RPMI8226 (cell line): ENCODE results near the gene UBR7.

ENCODE experiments used
- DNase-seq: peaks from one replicate; pipeline ENCODE4 v3.0.0-alpha.2; 2015

UBR7 gene

DNA sequence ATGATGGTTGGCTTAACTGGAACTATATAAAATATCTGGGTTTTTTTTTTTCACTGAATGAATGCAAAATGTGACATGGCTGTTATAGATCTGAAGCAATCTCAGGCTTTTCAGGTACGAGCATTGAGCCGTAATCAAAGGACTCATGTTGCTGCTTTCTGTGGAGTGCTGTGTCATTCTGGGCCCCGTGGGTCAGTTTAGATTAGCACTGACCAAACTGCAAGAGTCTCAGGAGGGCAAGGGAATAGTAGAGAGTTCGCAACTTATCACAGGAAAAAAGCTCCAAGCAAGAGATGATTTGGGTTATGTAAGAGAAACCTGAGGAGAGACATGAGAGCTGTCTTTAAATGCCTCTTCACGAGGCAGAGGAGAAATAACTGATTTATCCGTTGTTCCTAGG is 59.1 kb downstream of the UBR7 start:
- DNase-seq = no peak

GRCh38 chr14:93267149-93267711 is 60.2 kb downstream of the UBR7 start:
- no peak for DNase-seq

- no peak for DNase-seq
Measured at GRCh38 chr14:93268406-93268805, 61.4 kb downstream of the UBR7 start.

- no peak for DNase-seq
Measured at GRCh38 chr14:93269341-93270068, 62.4 kb downstream of the UBR7 start.

GRCh38 chr14:93271111-93271510 is 64.1 kb downstream of the UBR7 start:
- DNase-seq = no peak

DNA sequence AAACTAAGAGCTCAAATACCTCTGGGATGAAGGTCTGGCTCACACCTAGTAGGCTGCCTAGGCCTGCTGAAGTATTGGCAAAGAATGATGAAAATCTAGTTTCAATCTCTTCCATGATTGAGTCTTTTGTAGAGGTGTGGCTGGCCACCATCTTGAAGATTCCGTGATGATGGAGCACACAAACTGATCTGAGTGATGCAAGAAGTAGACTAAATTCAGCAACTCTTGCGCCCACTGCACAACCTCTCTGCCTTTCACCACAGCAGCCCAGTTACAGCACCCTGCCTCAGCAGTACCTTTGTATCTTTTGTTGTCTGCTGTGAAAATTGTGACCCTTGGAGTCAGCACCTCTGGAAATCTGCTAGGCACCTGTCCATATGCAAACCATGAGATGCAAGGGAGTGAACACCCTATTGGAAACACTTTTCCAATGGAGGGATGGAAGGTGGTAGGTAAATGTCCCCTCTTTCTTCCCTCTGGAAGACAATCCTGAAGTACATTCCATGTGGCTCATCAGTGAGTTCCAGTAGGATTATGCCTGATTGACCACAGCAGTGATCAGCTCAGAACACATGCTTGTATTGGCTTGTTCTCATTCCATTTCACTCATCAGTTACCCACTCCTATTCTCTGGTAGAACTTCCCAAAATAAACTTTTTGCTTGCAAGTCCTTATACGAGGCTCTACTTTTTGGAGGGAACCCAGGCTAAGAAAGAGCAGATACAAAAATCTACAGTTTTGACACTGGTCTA is 67.2 kb downstream of the UBR7 start:
- DNase-seq = no peak

DNA sequence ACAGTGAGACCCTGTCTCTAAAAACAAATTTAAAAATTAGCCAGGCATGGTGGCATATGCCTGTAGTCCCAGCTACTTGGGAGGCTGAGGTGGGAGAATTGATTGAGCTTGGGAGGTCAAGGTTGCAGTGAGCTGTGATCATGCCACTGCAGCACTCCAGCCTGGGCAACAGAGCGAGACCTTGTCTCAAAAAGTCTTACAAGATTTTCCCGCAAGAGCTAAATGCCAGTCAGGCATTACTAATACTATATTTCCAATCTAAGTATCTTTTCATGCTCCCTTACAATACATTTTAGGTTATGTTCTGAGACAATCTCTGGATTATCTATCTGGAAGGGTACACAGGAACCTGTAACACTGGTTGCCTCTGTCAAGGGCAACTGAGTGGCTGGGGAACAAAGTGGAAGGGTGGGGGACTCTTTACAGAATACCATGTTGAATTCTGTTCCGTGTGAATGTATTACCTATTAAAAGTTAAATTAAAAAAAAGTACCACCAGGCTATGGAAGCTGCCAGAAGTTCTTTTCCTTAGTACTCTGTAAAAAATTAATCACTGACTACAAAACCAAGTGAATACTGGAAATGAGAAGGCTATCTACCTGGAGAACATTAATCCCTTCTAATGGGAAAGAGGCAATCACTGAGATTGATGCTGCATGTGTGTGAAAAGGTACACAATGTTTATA is 69.1 kb downstream of the UBR7 start:
- DNase-seq = no peak
